CD4-positive, alpha-beta T cell treated with Interleukin-12 subunit alpha and Interleukin-12 subunit beta, for 1 hour (primary cell): Measurements from ENCODE around the gene RABGAP1.

Source experiments
- DNase-seq: peaks from one replicate; pipeline ENCODE4 v3.0.0-alpha.2; 2020

RABGAP1 gene

GRCh38 chr9:123115146-123115913 is 174.5 kb downstream of the RABGAP1 start:
- no peak for DNase-seq

GRCh38 chr9:123116036-123116435 is 175.2 kb downstream of the RABGAP1 start:
- no peak for DNase-seq

DNA sequence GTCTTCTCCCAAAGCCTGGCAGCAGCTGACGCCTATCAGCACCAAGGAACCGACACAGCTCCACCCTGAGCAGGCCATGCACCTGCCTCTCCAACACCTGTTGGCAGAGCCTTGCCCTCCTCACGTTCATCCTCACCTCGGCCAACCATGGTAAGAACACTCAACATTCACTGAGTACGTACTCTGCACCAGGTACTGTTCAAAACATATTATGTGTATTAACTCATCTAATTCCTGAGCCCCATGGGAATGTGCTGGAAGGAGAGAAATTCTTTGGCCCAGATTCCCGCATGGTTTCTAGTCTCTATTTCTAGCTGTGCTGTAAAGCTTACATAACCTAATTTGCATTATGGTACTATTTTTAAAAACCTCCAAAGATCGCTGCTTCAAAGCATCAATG is 178.7 kb downstream of the RABGAP1 start:
- no peak for DNase-seq

DNA sequence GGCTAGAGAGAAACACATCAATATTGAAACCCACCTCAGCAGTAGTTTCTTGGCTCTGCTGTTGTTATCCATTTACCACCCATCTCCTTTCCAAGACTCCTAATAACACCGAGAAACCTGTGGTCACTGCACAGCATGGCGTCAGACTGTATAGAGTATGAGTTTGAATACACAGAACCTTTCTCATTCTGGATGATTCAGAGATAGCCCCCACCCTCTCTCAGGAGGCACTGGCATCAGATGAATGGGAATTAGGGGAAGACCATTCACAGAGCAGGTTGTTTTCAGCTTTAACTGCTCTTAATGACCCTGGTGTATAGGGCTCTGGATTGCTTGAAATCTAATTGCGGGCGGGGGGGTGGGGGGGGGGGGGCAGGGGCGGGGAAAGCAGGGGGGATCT is 179.3 kb downstream of the RABGAP1 start:
- DNase-seq = no peak

GRCh38 chr9:123120953-123121352 is 180.1 kb downstream of the RABGAP1 start:
- no peak for DNase-seq

GRCh38 chr9:123121457-123121856 is 180.6 kb downstream of the RABGAP1 start:
- DNase-seq = no peak

DNA sequence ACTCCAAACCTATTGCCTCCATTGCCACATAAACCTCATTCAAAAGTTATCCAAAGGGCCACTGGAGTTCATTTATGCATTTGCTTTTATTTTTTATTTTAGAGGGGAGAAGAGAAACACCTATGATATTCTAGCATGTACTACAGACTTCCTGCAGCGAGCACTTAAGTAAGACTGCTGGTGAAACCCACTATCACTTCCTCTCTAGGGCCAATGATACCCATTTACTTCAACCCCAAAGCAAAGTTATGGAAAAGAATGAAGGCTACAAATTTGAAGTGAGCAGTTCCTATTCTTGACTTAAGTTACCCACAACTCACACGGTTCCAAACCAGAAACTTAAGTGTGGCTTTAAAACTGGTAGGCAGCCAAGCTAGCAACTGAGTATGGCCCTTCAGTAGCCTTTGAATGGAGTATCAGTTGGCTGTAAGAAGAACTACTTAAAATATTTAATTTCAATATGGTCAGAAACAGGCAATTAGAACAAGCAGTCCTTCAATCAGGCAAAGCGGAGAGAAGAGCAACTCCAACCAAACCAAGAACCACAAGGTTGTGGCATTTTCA is 186.8 kb downstream of the RABGAP1 start:
- no peak for DNase-seq

- DNase-seq = no peak
Observed at GRCh38 chr9:123128591-123128990, 187.8 kb downstream of the RABGAP1 start.

- DNase-seq = no peak
Observed at GRCh38 chr9:123129423-123129822, 188.6 kb downstream of the RABGAP1 start.

- no peak for DNase-seq
Observed at GRCh38 chr9:123131258-123131657, 190.4 kb downstream of the RABGAP1 start.

GRCh38 chr9:123131993-123132392 is 191.2 kb downstream of the RABGAP1 start:
- no peak for DNase-seq

DNA sequence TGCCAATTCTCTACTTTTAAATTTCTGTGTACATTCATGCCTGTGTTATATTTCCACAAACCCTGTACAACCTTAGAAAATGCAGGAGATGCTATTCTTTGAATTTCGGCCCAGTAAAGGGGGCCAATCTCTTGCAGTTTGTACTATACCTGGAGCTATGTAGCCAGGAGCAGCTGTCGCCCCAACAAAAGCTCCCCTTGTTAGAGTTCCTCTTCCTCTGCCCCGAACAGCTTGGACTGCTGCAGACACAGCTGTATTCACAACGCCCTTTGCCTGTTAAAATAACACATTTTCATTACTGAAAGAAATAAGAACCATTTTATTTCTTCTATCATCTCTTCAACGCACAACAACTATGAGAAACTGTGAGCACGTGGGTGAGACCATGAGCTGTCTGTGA is 191.9 kb downstream of the RABGAP1 start:
- DNase-seq = no peak

- DNase-seq = no peak
Observed at GRCh38 chr9:123135430-123135829, 194.6 kb downstream of the RABGAP1 start.

GRCh38 chr9:123138163-123138562 is 197.3 kb downstream of the RABGAP1 start:
- no peak for DNase-seq

GRCh38 chr9:123149067-123149466 is 208.2 kb downstream of the RABGAP1 start:
- DNase-seq = no peak

DNA sequence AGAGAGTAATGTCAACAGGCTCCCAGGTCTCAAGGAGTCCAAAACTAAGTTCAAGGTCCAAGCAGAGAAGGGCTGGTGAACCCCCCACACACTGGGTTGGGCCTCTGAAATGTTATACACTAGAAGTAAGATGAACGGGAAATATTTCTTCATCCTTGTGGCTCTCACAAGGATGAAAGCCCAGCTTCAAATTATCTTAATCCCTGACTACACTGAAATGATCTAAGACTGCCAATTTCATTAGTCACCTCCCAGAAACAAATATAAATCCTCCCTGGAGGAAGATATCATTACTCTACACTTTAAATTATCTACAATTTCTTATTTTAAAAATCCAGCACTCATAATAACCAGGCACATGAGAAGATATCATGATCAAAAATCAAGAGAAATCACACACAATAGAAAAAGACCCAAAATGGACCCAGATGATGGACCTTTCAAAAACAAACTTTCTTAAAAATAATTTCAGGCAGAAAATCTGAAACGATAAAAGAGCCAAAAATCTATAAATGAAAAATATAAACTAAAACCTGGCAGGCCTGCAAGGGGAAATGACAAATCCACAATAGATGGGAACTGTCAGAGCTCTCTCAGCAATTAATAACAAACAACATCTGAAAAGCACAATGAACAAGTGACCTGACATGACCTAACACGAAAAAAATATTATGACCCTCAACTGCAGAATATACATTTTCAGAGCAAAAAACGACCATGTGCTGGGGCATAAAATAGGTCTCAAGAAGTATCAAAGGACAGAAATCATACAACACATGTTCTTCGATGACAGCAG is 210.1 kb downstream of the RABGAP1 start:
- no peak for DNase-seq
